Measurements from ENCODE around the gene TSPYL2. TPM values are rescaled to one million over a fixed set of nuclear protein-coding genes. Genes with fewer than 3 reads are reported as not detected.

TSPYL2 gene
- total and polyA plus RNA-seq, 4 experiments from 2014 or later = 10.0 to 163 (median 91.7) TPM

- ChIA-PET CTCF (ENCODE audit: partially characterized antibody) (interaction anchor here (1.0 to 2.7 kb wide), 3 partner anchors 8 to 9 kb away, joined by 3 to 14 read pairs (median 3); no protein-coding TSS in a partner anchor), POLR2A (ENCODE audit: partially characterized antibody) (interaction anchor here (0.6 to 4.9 kb wide), 10 partner anchors 8 to 1558 kb away, joined by 3 to 62 read pairs (median 6); partner anchors contain the start of genes KANTR, KDM5C, RIBC1 and SMC1A)
- Histone ChIP-seq H3K4me1 (ENCODE audit: insufficient read depth, low read length) (peaks cover 26% of the 10 kb centered on the region), H3K9me3 (ENCODE audit: control insufficient read depth in 1 of 2, low read length in 2 of 2) (no peaks in the 10 kb centered on the region), H3K27me3 (ENCODE audit: insufficient read depth, low read length) (no peaks in the 10 kb centered on the region), H3K27ac (ENCODE audit: low read depth, low read length) (peak overlapping the region; percentile 49), H3K4me3 (ENCODE audit: low read length in 2 of 2) (no peak overlapping the region), H3K36me3 (ENCODE audit: insufficient read depth, low read length) (peaks cover 15% of the 10 kb centered on the region)
- no peaks in the 10 kb centered on the region for H3K27me3 Mint-ChIP-seq
- DNase-seq = peak in 3 of 5 donors; percentile 18 to 71 (median 40)
- H3K27ac Mint-ChIP-seq = peak overlapping the region; percentile 92 to 98 (median 97)
- H3K36me3 Mint-ChIP-seq = peaks cover 16 to 36% of the 10 kb centered on the region in 2 donors
- H3K4me3 Mint-ChIP-seq = peak overlapping the region; percentile 75 to 90 (median 86)
- H3K4me1 Mint-ChIP-seq = peaks cover 21 to 47% (median 26%) of the 10 kb centered on the region in 4 donors
- H3K9me3 Mint-ChIP-seq = peaks cover 0 to 7% (median 0%) of the 10 kb centered on the region in 8 donors
- intact Hi-C loops (cut with micrococcal nuclease) = loop anchor here (5.0 kb wide), 1 partner anchor 146 kb away; the partner anchor contains the start of gene KDM5C
Measured at GRCh38 chrX:53080628-53081580, 1.3 kb upstream of the TSPYL2 start.

DNA sequence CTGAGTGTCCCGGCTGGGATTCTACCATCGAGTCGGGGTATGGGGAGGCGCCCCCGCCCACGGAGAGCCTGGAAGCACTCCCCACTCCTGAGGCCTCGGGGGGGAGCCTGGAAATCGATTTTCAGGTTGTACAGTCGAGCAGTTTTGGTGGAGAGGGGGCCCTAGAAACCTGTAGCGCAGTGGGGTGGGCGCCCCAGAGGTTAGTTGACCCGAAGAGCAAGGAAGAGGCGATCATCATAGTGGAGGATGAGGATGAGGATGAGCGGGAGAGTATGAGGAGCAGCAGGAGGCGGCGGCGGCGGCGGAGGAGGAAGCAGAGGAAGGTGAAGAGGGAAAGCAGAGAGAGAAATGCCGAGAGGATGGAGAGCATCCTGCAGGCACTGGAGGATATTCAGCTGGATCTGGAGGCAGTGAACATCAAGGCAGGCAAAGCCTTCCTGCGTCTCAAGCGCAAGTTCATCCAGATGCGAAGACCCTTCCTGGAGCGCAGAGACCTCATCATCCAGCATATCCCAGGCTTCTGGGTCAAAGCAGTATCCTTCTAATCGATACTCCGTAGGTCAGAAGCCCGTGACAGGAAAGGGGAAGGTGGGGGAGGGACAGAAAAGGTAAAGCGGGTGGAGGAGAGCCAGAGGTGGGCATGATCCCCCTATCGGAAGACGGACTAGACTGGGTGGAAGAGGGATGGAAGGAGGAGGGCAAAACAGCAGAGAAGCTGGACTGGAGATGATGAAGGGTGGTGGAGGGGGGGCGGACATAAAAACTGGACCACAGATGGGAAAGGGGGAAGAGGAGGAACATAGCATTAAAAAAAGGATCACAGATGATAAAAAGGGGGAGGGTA is 828 bp downstream of the TSPYL2 start:
- Histone ChIP-seq H3K4me1 (ENCODE audit: insufficient read depth, low read length) (peaks cover 32% of the 10 kb centered on the region), H3K27me3 (ENCODE audit: insufficient read depth, low read length) (no peaks in the 10 kb centered on the region), H3K36me3 (ENCODE audit: insufficient read depth, low read length) (peaks cover 17% of the 10 kb centered on the region), H3K27ac (ENCODE audit: low read depth, low read length) (peak overlapping the region; percentile 71), H3K4me3 (ENCODE audit: low read length in 2 of 2) (peak overlapping the region; percentile 47 to 54), H3K9me3 (ENCODE audit: control insufficient read depth in 1 of 2, low read length in 2 of 2) (no peaks in the 10 kb centered on the region)
- peaks cover 0 to 9% (median 0%) of the 10 kb centered on the region in 8 donors for H3K9me3 Mint-ChIP-seq
- DNase-seq = no peak
- intact Hi-C loops (cut with micrococcal nuclease) = loop anchor here (1.0 to 5.0 kb wide), 2 partner anchors 10 to 144 kb away; partner anchors contain the start of gene KDM5C
- ChIA-PET POLR2A (ENCODE audit: partially characterized antibody) (interaction anchor here (0.7 to 4.9 kb wide), 11 partner anchors 7 to 1556 kb away, joined by 3 to 62 read pairs (median 5); partner anchors contain the start of genes FAM120C, HUWE1, KANTR and KDM5C), CTCF (ENCODE audit: partially characterized antibody) (interaction anchor here (2.7 kb wide), 1 partner anchor 11 kb away, joined by 14 read pairs; no protein-coding TSS in a partner anchor)
- peak overlapping the region; percentile 84 to 98 (median 96) for H3K27ac Mint-ChIP-seq
- H3K36me3 Mint-ChIP-seq = peaks cover 30 to 50% of the 10 kb centered on the region in 2 donors
- H3K4me1 Mint-ChIP-seq = peaks cover 27 to 64% (median 32%) of the 10 kb centered on the region in 4 donors
- H3K27me3 Mint-ChIP-seq = no peaks in the 10 kb centered on the region
- peak overlapping the region; percentile 84 to 92 (median 90) for H3K4me3 Mint-ChIP-seq

DNA sequence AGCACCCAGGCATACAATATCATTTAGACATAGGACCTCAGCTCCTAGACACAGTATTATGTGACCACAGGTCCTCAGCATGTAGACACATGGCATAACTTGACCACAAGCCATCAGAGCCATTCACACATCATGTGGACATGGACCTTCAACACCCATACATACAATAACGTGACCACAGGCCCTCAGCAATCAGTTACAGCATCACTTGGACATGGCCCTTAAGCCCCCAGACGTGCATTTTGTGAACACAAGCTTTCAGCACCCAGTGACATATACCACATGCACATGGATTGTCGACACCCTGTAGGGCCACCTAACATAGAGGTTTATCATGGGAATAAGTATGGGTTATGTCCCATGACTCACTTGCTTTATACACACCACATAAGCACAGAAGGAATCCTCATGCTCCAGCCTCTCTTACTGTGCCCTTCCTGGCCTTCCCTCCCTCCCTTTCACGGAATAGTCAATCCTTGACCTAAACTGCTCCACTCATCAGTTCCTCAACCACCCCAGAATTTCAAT is 1.9 kb downstream of the TSPYL2 start:
- H3K27ac ChIP-seq (ENCODE audit: low read depth, low read length) = no peak overlapping the region
- no peaks in the 10 kb centered on the region for H3K27me3 ChIP-seq (ENCODE audit: insufficient read depth, low read length)
- H3K4me1 ChIP-seq (ENCODE audit: insufficient read depth, low read length) = peaks cover 35% of the 10 kb centered on the region
- Mint-ChIP-seq H3K27ac (peak overlapping the region; percentile 81 to 98 (median 93)), H3K4me3 (peak overlapping the region in 7 of 8 donors; percentile 40 to 92 (median 91)), H3K27me3 (no peaks in the 10 kb centered on the region), H3K9me3 (peaks cover 0 to 9% (median 0%) of the 10 kb centered on the region in 8 donors), H3K4me1 (peaks cover 32 to 75% (median 40%) of the 10 kb centered on the region in 4 donors), H3K36me3 (peaks cover 30 to 59% of the 10 kb centered on the region in 2 donors)
- no peak for DNase-seq
- ChIA-PET CTCF (ENCODE audit: partially characterized antibody) (no interaction called here), POLR2A (ENCODE audit: partially characterized antibody) (interaction anchor here (4.9 kb wide), 1 partner anchor 12 kb away, joined by 62 read pairs; no protein-coding TSS in a partner anchor)
- no peaks in the 10 kb centered on the region for H3K9me3 ChIP-seq (ENCODE audit: control insufficient read depth in 1 of 2, low read length in 2 of 2)
- intact Hi-C loops (cut with micrococcal nuclease) = loop anchor here (5.0 kb wide), 1 partner anchor 143 kb away; the partner anchor contains the start of gene KDM5C
- H3K36me3 ChIP-seq (ENCODE audit: insufficient read depth, low read length) = peaks cover 17% of the 10 kb centered on the region
- no peak overlapping the region for H3K4me3 ChIP-seq (ENCODE audit: low read length in 2 of 2)

GRCh38 chrX:53084863-53085262 is 2.7 kb downstream of the TSPYL2 start:
- DNase-seq = no peak
- intact Hi-C loops (cut with micrococcal nuclease) = loop anchor here (5.0 kb wide), 1 partner anchor 142 kb away; the partner anchor contains the start of gene KDM5C
- H3K36me3 ChIP-seq (ENCODE audit: insufficient read depth, low read length) = peaks cover 17% of the 10 kb centered on the region
- H3K27me3 Mint-ChIP-seq = no peaks in the 10 kb centered on the region
- H3K9me3 Mint-ChIP-seq = peaks cover 0 to 9% (median 0%) of the 10 kb centered on the region in 8 donors
- H3K4me3 Mint-ChIP-seq = peak overlapping the region in 5 of 8 donors; percentile 40 to 92 (median 45)
- peak overlapping the region; percentile 13 to 98 (median 84) for H3K27ac Mint-ChIP-seq
- H3K27ac ChIP-seq (ENCODE audit: low read depth, low read length) = no peak overlapping the region
- no peaks in the 10 kb centered on the region for H3K27me3 ChIP-seq (ENCODE audit: insufficient read depth, low read length)
- POLR2A ChIA-PET (ENCODE audit: partially characterized antibody) = interaction anchor here (4.9 kb wide), 1 partner anchor 12 kb away, joined by 62 read pairs; no protein-coding TSS in a partner anchor
- peaks cover 35% of the 10 kb centered on the region for H3K4me1 ChIP-seq (ENCODE audit: insufficient read depth, low read length)
- CTCF ChIA-PET (ENCODE audit: partially characterized antibody) = no interaction called here
- H3K36me3 Mint-ChIP-seq = peaks cover 30 to 59% of the 10 kb centered on the region in 2 donors
- no peak overlapping the region for H3K4me3 ChIP-seq (ENCODE audit: low read length in 2 of 2)
- H3K9me3 ChIP-seq (ENCODE audit: control insufficient read depth in 1 of 2, low read length in 2 of 2) = no peaks in the 10 kb centered on the region
- peaks cover 32 to 79% (median 42%) of the 10 kb centered on the region in 4 donors for H3K4me1 Mint-ChIP-seq

DNA sequence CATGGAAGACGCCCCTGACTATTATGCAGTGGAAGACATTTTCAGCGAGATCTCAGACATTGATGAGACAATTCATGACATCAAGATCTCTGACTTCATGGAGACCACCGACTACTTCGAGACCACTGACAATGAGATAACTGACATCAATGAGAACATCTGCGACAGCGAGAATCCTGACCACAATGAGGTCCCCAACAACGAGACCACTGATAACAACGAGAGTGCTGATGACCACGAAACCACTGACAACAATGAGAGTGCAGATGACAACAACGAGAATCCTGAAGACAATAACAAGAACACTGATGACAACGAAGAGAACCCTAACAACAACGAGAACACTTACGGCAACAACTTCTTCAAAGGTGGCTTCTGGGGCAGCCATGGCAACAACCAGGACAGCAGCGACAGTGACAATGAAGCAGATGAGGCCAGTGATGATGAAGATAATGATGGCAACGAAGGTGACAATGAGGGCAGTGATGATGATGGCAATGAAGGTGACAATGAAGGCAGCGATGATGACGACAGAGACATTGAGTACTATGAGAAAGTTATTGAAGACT is 3.6 kb downstream of the TSPYL2 start:
- intact Hi-C loops (cut with micrococcal nuclease) = no loop called here
- H3K27ac Mint-ChIP-seq = peak overlapping the region; percentile 58 to 98 (median 64)

DNA sequence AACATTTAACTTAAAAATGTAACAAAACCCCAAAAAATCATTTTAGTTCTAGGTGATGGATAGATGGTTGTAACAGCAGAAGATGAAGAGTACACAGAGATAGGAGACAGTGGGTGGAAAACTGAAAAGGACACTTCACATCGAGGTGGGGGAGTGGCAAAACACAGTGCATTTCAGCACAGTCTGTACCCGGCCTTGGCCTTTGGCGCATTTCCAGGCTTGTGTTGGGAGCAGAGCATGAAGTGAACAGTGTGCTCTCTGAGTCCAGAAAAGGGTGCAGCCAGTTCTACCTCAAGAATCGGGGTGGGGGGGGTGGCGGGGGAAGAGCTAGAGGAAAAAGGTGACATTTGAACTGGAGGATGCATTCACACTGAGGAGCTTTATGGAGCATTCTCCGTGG is 4.3 kb downstream of the TSPYL2 start:
- Histone ChIP-seq H3K27ac (ENCODE audit: low read depth, low read length) (no peak overlapping the region), H3K27me3 (ENCODE audit: insufficient read depth, low read length) (no peaks in the 10 kb centered on the region), H3K4me3 (ENCODE audit: low read length in 2 of 2) (no peak overlapping the region), H3K9me3 (ENCODE audit: control insufficient read depth in 1 of 2, low read length in 2 of 2) (no peaks in the 10 kb centered on the region), H3K36me3 (ENCODE audit: insufficient read depth, low read length) (peaks cover 17% of the 10 kb centered on the region), H3K4me1 (ENCODE audit: insufficient read depth, low read length) (peaks cover 30% of the 10 kb centered on the region)
- H3K4me3 Mint-ChIP-seq = peak overlapping the region in 1 of 8 donors; percentile 80
- no peak for DNase-seq
- peaks cover 32 to 71% (median 39%) of the 10 kb centered on the region in 4 donors for H3K4me1 Mint-ChIP-seq
- POLR2A ChIA-PET (ENCODE audit: partially characterized antibody) = interaction anchor here (1.4 kb wide), 1 partner anchor 15 kb away, joined by 6 read pairs; no protein-coding TSS in a partner anchor
- peaks cover 0 to 9% (median 0%) of the 10 kb centered on the region in 8 donors for H3K9me3 Mint-ChIP-seq
- CTCF ChIA-PET (ENCODE audit: partially characterized antibody) = no interaction called here
- H3K27me3 Mint-ChIP-seq = no peaks in the 10 kb centered on the region
- peak overlapping the region in 5 of 7 donors; percentile 62 to 100 (median 65) for H3K27ac Mint-ChIP-seq
- peaks cover 30 to 59% of the 10 kb centered on the region in 2 donors for H3K36me3 Mint-ChIP-seq
- intact Hi-C loops (cut with micrococcal nuclease) = no loop called here

More for the DNA sequence above, 3.6 kb downstream of the TSPYL2 start:
- Histone ChIP-seq H3K4me3 (ENCODE audit: low read length in 2 of 2) (no peak overlapping the region), H3K27me3 (ENCODE audit: insufficient read depth, low read length) (no peaks in the 10 kb centered on the region), H3K36me3 (ENCODE audit: insufficient read depth, low read length) (peaks cover 17% of the 10 kb centered on the region), H3K9me3 (ENCODE audit: control insufficient read depth in 1 of 2, low read length in 2 of 2) (no peaks in the 10 kb centered on the region), H3K27ac (ENCODE audit: low read depth, low read length) (no peak overlapping the region), H3K4me1 (ENCODE audit: insufficient read depth, low read length) (peaks cover 33% of the 10 kb centered on the region)
- Mint-ChIP-seq H3K4me1 (peaks cover 32 to 74% (median 41%) of the 10 kb centered on the region in 4 donors), H3K4me3 (peak overlapping the region in 2 of 8 donors; percentile 26 to 80), H3K36me3 (peaks cover 30 to 59% of the 10 kb centered on the region in 2 donors), H3K9me3 (peaks cover 0 to 9% (median 0%) of the 10 kb centered on the region in 8 donors), H3K27me3 (no peaks in the 10 kb centered on the region)
- peak in 2 of 5 donors; percentile 18 to 61 for DNase-seq
- POLR2A ChIA-PET (ENCODE audit: partially characterized antibody) = no interaction called here
- CTCF ChIA-PET (ENCODE audit: partially characterized antibody) = no interaction called here
